ENCODE results near the gene SPAG6. TPM values are rescaled to one million over a fixed set of nuclear protein-coding genes. Genes with fewer than 3 reads are reported as not detected.

The SPAG6 gene
- total and polyA plus RNA-seq, 2 of the 8 experiments (the other 6 are each of a cell fraction or from before 2014, with no cell fraction given), result 0.14 TPM; not detected in 1

GRCh38 chr10:22340329-22341189 lies 4.7 kb upstream of the SPAG6 start (continued):
- TF ChIP-seq HDAC2 (IDR thresholded peaks at IDR 0.05; ENCODE audit: borderline replicate concordance in 1 of 2, low read depth in 2 of 2, low read length in 2 of 2) (peak in 1 of 2 experiments; percentile 57; a peak in 1 of 4 replicates), ASH2L (IDR thresholded peaks at IDR 0.05; ENCODE audit: low read length) (peak; percentile 89), CBX8 (IDR thresholded peaks at IDR 0.05; ENCODE audit: borderline replicate concordance, low read depth, low read length) (no peak), NRF1 (IDR thresholded peaks at IDR 0.05; ENCODE audit: low read depth, low read length) (peak; percentile 75), CREB1 (IDR thresholded peaks at IDR 0.05) (peak; percentile 54; the same call in 1 of the 2 replicates), EGR1 (IDR thresholded peaks at IDR 0.05; ENCODE audit: borderline replicate concordance, low read depth, low read length) (no peak; the same call in 1 of the 2 replicates), RAD21 (IDR thresholded peaks at IDR 0.05 in 1 of 2, conservative IDR thresholded peaks at IDR 0.05 in 1 of 2; ENCODE audit: low read depth in 2 of 2, low read length in 2 of 2) (peak in 1 of 2 experiments; percentile 0; a peak in 1 of 4 replicates), KDM4A (IDR thresholded peaks at IDR 0.05; ENCODE audit: low read depth, low read length, severe bottlenecking) (peak; percentile 84)

Data from H1 (cell line).